ENCODE measurements around the gene RAB42. TPM values are rescaled to one million over a fixed set of nuclear protein-coding genes. Genes with fewer than 3 reads are reported as not detected.
A peak's percentile ranks its signal among the peaks of the same experiment; 100 is the strongest.
"Not testable (repeated sequence)": the region's sequence is repeated elsewhere in the genome, so short reads cannot be mapped to it uniquely, and the experiment has no call there.

The RAB42 gene
- total RNA-seq, 1 donor from 2014 or later = 2.5 TPM

- peaks cover 0 to 33% of the 10 kb centered on the region in 2 donors for H3K36me3 ChIP-seq
- no peak for DNase-seq (ENCODE audit: extremely low spot score in 2 of 2)
- H3K4me3 ChIP-seq = peak overlapping the region; percentile 94 to 99
- intact Hi-C loops (cut with DNase I) = no loop called here
- peak overlapping the region; percentile 92 for H3K27ac ChIP-seq
- H3K9me3 ChIP-seq = no peaks in the 10 kb centered on the region
- peaks cover 37% of the 10 kb centered on the region for H3K4me1 ChIP-seq
- TF ChIP-seq POLR2AphosphoS5 (IDR thresholded peaks at IDR 0.05; ENCODE audit: insufficient read depth in 1 of 2, low read depth in 1 of 2) (no peak), CTCF (IDR thresholded peaks at IDR 0.05) (no peak), POLR2A (IDR thresholded peaks at IDR 0.05) (no peak)
- H3K27me3 ChIP-seq = no peaks in the 10 kb centered on the region
Observed at GRCh38 chr1:28582248-28582615, 9.8 kb upstream of the RAB42 start.

GRCh38 chr1:28586585-28587391, 5.3 kb upstream of the RAB42 start:
- DNase-seq (ENCODE audit: extremely low spot score in 2 of 2); H3K27me3 ChIP-seq; H3K27ac ChIP-seq; H3K36me3 ChIP-seq; H3K4me3 ChIP-seq; intact Hi-C loops (cut with DNase I); H3K9me3 ChIP-seq: not testable (repeated sequence)
- peaks cover 14% of the 10 kb centered on the region for H3K4me1 ChIP-seq

- H3K4me1 ChIP-seq = peaks cover 6% of the 10 kb centered on the region
- peak overlapping the region; percentile 50 to 54 for H3K4me3 ChIP-seq
- no peaks in the 10 kb centered on the region for H3K36me3 ChIP-seq
- TF ChIP-seq CTCF (IDR thresholded peaks at IDR 0.05) (no peak), POLR2AphosphoS5 (IDR thresholded peaks at IDR 0.05; ENCODE audit: insufficient read depth in 1 of 2, low read depth in 1 of 2) (no peak), POLR2A (IDR thresholded peaks at IDR 0.05) (no peak)
- intact Hi-C loops (cut with DNase I) = no loop called here
- DNase-seq (ENCODE audit: extremely low spot score in 2 of 2) = no peak
- H3K27ac ChIP-seq = peak overlapping the region; percentile 75
- H3K27me3 ChIP-seq = no peaks in the 10 kb centered on the region
- H3K9me3 ChIP-seq = no peaks in the 10 kb centered on the region
Observed at GRCh38 chr1:28592321-28593071, 431 bp downstream of the RAB42 start.

- intact Hi-C loops (cut with DNase I); H3K4me1 ChIP-seq; H3K9me3 ChIP-seq; DNase-seq (ENCODE audit: extremely low spot score in 2 of 2); H3K4me3 ChIP-seq; H3K27ac ChIP-seq; H3K27me3 ChIP-seq; H3K36me3 ChIP-seq: not testable (repeated sequence)
Observed at GRCh38 chr1:28593988-28594356, 1.9 kb downstream of the RAB42 start.

GRCh38 chr1:28594686-28595411, 2.8 kb downstream of the RAB42 start:
- H3K4me3 ChIP-seq; H3K36me3 ChIP-seq; H3K27me3 ChIP-seq; DNase-seq (ENCODE audit: extremely low spot score in 2 of 2); H3K27ac ChIP-seq; H3K9me3 ChIP-seq; H3K4me1 ChIP-seq; intact Hi-C loops (cut with DNase I): not testable (repeated sequence)

- intact Hi-C loops (cut with DNase I) = no loop called here
- Histone ChIP-seq H3K4me3 (no peak overlapping the region), H3K27me3 (no peaks in the 10 kb centered on the region), H3K36me3 (no peaks in the 10 kb centered on the region), H3K27ac (no peak overlapping the region), H3K4me1 (peaks cover 6% of the 10 kb centered on the region), H3K9me3 (no peaks in the 10 kb centered on the region)
- no peak for DNase-seq (ENCODE audit: extremely low spot score in 2 of 2)
- TF ChIP-seq POLR2A (IDR thresholded peaks at IDR 0.05) (no peak), POLR2AphosphoS5 (IDR thresholded peaks at IDR 0.05; ENCODE audit: insufficient read depth in 1 of 2, low read depth in 1 of 2) (no peak), CTCF (IDR thresholded peaks at IDR 0.05) (no peak)
Observed at GRCh38 chr1:28595412-28596191, 3.5 kb downstream of the RAB42 start.

- DNase-seq (ENCODE audit: extremely low spot score in 2 of 2); H3K4me1 ChIP-seq; H3K9me3 ChIP-seq; intact Hi-C loops (cut with DNase I); H3K4me3 ChIP-seq; H3K27me3 ChIP-seq; H3K27ac ChIP-seq; H3K36me3 ChIP-seq: not testable (repeated sequence)
Observed at GRCh38 chr1:28596276-28596675, 4.2 kb downstream of the RAB42 start.

Measured in vagina (tissue), 2 donors.